Suprapubic skin (tissue), 4 donors: ENCODE data around the gene ELMO1.

Experiments used
- EP300 ChIP-seq: sonication (generic); formaldehyde crosslinking; IDR thresholded peaks from one replicate; pipeline ENCODE4 v1.6.1; 2017; ENCODE audit warnings: antibody characterized with exemption
- POLR2A ChIP-seq, 2 donors: fragments of 450-650 bp; IDR thresholded peaks; one replicate each; pipeline ENCODE4 v1.6.1; 2017; ENCODE audit warnings: antibody characterized with exemption in 2 of 2, mild to moderate bottlenecking in 2 of 2, moderate library complexity in 2 of 2
- POLR2AphosphoS5 ChIP-seq, 3 donors: sonication (generic); formaldehyde crosslinking; IDR thresholded peaks; one replicate each; pipeline ENCODE4 v1.6.1; 2017; ENCODE audit warnings: antibody characterized with exemption in 3 of 3
- TF ChIP-seq, protein P1 (sequence below), 2 donors: fragments of 200-600 bp in 1 of 2; fragments of 450-650 bp in 1 of 2; sonication (generic) in 1 of 2; IDR thresholded peaks; one replicate each; pipeline ENCODE4 v1.5.1; 2016 to 2019; ENCODE audit warnings: antibody characterized with exemption in 2 of 2, mild to moderate bottlenecking in 1 of 2, moderate library complexity in 1 of 2

DNA sequence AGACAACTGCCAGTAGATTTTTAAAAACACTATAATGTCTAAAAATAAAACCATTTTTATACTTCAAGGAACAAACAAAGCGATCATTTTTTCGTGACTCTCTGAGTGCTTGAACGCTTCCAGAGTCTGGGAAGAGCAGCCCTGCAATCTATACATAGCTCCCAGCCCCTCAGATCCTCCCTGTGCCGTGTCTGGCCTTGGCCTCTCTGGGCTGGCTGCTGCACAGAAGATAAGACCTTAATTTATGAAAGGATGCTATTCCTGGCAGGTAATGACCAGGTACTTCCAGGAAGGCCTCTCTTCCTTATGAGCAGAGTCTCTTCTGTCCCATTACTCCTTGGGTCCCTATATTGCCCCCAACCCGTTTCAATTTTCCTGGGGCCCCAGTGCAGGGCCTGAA, 523.5 kb downstream of the ELMO1 start:
- TF ChIP-seq POLR2AphosphoS5 (IDR thresholded peaks at IDR 0.05) (no peak), EP300 (no peak), POLR2A (IDR thresholded peaks at IDR 0.05) (no peak)
- TF ChIP-seq, protein P1, sequence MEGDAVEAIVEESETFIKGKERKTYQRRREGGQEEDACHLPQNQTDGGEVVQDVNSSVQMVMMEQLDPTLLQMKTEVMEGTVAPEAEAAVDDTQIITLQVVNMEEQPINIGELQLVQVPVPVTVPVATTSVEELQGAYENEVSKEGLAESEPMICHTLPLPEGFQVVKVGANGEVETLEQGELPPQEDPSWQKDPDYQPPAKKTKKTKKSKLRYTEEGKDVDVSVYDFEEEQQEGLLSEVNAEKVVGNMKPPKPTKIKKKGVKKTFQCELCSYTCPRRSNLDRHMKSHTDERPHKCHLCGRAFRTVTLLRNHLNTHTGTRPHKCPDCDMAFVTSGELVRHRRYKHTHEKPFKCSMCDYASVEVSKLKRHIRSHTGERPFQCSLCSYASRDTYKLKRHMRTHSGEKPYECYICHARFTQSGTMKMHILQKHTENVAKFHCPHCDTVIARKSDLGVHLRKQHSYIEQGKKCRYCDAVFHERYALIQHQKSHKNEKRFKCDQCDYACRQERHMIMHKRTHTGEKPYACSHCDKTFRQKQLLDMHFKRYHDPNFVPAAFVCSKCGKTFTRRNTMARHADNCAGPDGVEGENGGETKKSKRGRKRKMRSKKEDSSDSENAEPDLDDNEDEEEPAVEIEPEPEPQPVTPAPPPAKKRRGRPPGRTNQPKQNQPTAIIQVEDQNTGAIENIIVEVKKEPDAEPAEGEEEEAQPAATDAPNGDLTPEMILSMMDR (IDR thresholded peaks at IDR 0.05) = no peak
